ENCODE results near the gene NEDD9.

Gene NEDD9

DNA sequence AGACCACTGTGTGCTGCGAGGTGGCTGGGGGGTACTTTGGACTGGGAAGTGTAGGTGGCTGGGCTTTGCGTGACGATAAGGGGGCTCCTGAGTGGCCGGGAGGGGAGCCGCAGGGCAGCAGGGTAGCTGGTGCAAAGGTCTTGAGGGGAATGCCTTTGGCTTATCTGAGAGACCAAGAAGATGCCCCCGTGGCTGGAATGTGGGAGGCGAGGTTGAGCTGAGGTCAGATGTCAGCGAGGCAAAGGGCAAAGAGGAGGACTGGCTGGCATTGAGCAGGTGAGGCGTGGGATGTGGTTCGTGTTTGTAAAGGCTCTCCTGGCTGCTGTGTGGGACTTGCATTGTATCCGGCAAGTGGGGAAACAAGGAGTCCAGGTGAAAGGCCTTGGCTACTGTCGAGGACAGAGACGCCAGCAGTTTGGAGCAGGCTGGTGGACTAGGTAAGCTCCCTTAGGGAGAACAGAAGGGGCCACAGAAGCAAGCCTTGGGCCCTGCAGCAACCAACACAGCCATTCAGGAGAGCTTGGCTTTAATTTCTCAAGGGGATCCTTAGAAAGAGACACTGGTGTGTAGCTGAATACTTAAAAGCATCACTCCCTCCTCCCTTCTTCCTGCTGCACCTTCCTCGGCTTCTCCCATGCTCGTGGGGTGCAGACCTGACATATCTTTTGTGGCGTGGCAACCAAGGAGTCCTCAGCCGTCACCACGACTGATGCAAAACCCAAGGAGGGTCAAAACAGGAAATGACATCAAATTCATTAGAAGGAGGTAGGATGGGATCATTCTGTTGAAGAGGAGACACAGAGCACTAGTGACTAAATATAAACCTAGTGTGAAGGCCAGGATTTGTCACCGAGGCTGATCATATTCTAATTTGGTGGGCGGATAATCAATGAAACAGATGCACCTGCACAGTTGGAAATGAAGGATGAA lies 67.5 kb downstream of the NEDD9 start:
- Histone ChIP-seq H3K27ac (no peak overlapping the region), H3K4me3 (no peak overlapping the region)
- no peak for TF ChIP-seq CTCF (IDR thresholded peaks at IDR 0.05)
- no peak for DNase-seq (ENCODE audit: low spot score)

GRCh38 chr6:11163932-11164331 lies 68.5 kb downstream of the NEDD9 start:
- no peak overlapping the region for H3K27ac ChIP-seq
- no peak for DNase-seq (ENCODE audit: low spot score)
- no peak for TF ChIP-seq CTCF (IDR thresholded peaks at IDR 0.05)
- no peak overlapping the region for H3K4me3 ChIP-seq

DNA sequence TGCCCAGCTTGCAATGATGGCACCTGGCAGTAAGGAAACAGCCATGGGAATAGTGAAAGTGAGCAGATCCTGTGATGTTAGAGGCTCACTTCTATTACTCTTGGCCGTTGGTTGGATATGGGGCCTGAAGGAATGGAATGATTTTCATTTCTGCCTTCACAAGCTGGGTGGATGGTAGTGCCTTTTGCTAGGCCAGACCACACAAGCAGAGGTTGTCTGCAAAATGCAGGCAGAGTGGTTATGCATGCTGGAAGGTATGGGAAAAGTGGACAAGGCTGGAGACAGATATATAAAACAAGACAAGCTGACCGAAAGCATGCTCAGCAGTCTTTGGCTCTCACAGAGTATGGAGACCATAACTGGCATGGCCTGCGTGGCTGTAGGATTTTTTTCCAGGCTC lies 70.2 kb downstream of the NEDD9 start:
- no peak for DNase-seq (ENCODE audit: low spot score)
- no peak for TF ChIP-seq CTCF (IDR thresholded peaks at IDR 0.05)
- no peak overlapping the region for H3K27ac ChIP-seq
- H3K4me3 ChIP-seq, result no peak overlapping the region

- no peak overlapping the region for H3K27ac ChIP-seq
- TF ChIP-seq CTCF (IDR thresholded peaks at IDR 0.05), result no peak
- H3K4me3 ChIP-seq, result no peak overlapping the region
- no peak for DNase-seq (ENCODE audit: low spot score)
Measured at GRCh38 chr6:11161031-11161956, 71.2 kb downstream of the NEDD9 start.

GRCh38 chr6:11160199-11160598 lies 72.3 kb downstream of the NEDD9 start:
- no peak overlapping the region for H3K4me3 ChIP-seq
- no peak overlapping the region for H3K27ac ChIP-seq
- DNase-seq (ENCODE audit: low spot score), result no peak
- no peak for TF ChIP-seq CTCF (IDR thresholded peaks at IDR 0.05)

DNA sequence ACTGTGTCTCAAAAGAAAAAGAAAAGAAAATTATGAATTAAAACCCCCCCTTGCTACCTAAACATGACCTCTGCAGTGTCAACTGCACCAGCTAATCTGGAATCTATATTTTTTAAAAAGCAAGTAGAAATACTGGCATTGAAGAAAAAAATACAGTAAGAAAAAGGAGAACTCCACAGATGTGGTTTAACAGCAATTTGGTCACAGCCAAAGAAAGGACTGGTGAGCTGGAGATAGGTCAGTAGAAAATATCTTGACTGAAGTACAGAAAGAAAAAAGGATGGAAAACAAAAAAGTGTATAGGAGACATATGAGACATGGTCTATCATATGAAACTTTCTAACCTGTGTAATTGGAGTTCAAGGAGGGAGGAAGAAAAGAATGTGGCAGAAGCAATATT lies 76.9 kb downstream of the NEDD9 start:
- Histone ChIP-seq H3K4me3 (no peak overlapping the region), H3K27ac (no peak overlapping the region)
- TF ChIP-seq CTCF (IDR thresholded peaks at IDR 0.05), result no peak
- DNase-seq (ENCODE audit: low spot score), result no peak
